ENCODE data around the gene CPN2.

The CPN2 gene

GRCh38 chr3:194360568-194360967 lies 9.4 kb upstream of the CPN2 start:
- H3K9ac ChIP-seq (ENCODE audit: low read depth in 1 of 2, low read length in 2 of 2), result no peak overlapping the region
- no peaks in the 10 kb centered on the region for H3K9me3 ChIP-seq (ENCODE audit: control insufficient read depth in 1 of 2, low read length in 2 of 2)
- no peak overlapping the region for H3K27ac ChIP-seq (ENCODE audit: low read depth, low read length)
- no peaks in the 10 kb centered on the region for H3K27me3 ChIP-seq (ENCODE audit: control insufficient read depth in 1 of 2, insufficient read depth in 2 of 2, low read length in 2 of 2)
- H3K4me3 ChIP-seq (ENCODE audit: low read depth in 1 of 2, low read length in 2 of 2), result no peak overlapping the region
- peaks cover 0 to 4% of the 10 kb centered on the region in 2 donors for H3K4me1 ChIP-seq (ENCODE audit: control insufficient read depth in 1 of 2, insufficient read depth in 2 of 2, low read length in 2 of 2)
- H3K36me3 ChIP-seq (ENCODE audit: control insufficient read depth in 1 of 2, insufficient read depth in 2 of 2, low read length in 2 of 2), result no peaks in the 10 kb centered on the region

GRCh38 chr3:194357681-194358080 lies 6.6 kb upstream of the CPN2 start:
- Histone ChIP-seq H3K4me1 (ENCODE audit: control insufficient read depth in 1 of 2, insufficient read depth in 2 of 2, low read length in 2 of 2) (no peaks in the 10 kb centered on the region), H3K27ac (ENCODE audit: low read depth, low read length) (no peak overlapping the region), H3K27me3 (ENCODE audit: control insufficient read depth in 1 of 2, insufficient read depth in 2 of 2, low read length in 2 of 2) (no peaks in the 10 kb centered on the region), H3K9me3 (ENCODE audit: control insufficient read depth in 1 of 2, low read length in 2 of 2) (no peaks in the 10 kb centered on the region), H3K36me3 (ENCODE audit: control insufficient read depth in 1 of 2, insufficient read depth in 2 of 2, low read length in 2 of 2) (no peaks in the 10 kb centered on the region), H3K4me3 (ENCODE audit: low read depth in 1 of 2, low read length in 2 of 2) (no peak overlapping the region), H3K9ac (ENCODE audit: low read depth in 1 of 2, low read length in 2 of 2) (no peak overlapping the region)

GRCh38 chr3:194355379-194355778 lies 4.3 kb upstream of the CPN2 start:
- H3K9me3 ChIP-seq (ENCODE audit: control insufficient read depth in 1 of 2, low read length in 2 of 2), result no peaks in the 10 kb centered on the region

GRCh38 chr3:194354315-194354714 lies 3.2 kb upstream of the CPN2 start:
- H3K27ac ChIP-seq (ENCODE audit: low read depth, low read length), result no peak overlapping the region
- no peak overlapping the region for H3K9ac ChIP-seq (ENCODE audit: low read depth in 1 of 2, low read length in 2 of 2)
- no peaks in the 10 kb centered on the region for H3K27me3 ChIP-seq (ENCODE audit: control insufficient read depth in 1 of 2, insufficient read depth in 2 of 2, low read length in 2 of 2)
- H3K9me3 ChIP-seq (ENCODE audit: control insufficient read depth in 1 of 2, low read length in 2 of 2), result no peaks in the 10 kb centered on the region
- H3K4me1 ChIP-seq (ENCODE audit: control insufficient read depth in 1 of 2, insufficient read depth in 2 of 2, low read length in 2 of 2), result no peaks in the 10 kb centered on the region
- no peaks in the 10 kb centered on the region for H3K36me3 ChIP-seq (ENCODE audit: control insufficient read depth in 1 of 2, insufficient read depth in 2 of 2, low read length in 2 of 2)
- H3K4me3 ChIP-seq (ENCODE audit: low read depth in 1 of 2, low read length in 2 of 2), result no peak overlapping the region

More at GRCh38 chr3:194355379-194355778, 4.3 kb upstream of the CPN2 start:
- Histone ChIP-seq H3K4me3 (ENCODE audit: low read depth in 1 of 2, low read length in 2 of 2) (no peak overlapping the region), H3K27me3 (ENCODE audit: control insufficient read depth in 1 of 2, insufficient read depth in 2 of 2, low read length in 2 of 2) (no peaks in the 10 kb centered on the region), H3K4me1 (ENCODE audit: control insufficient read depth in 1 of 2, insufficient read depth in 2 of 2, low read length in 2 of 2) (no peaks in the 10 kb centered on the region), H3K9ac (ENCODE audit: low read depth in 1 of 2, low read length in 2 of 2) (no peak overlapping the region), H3K36me3 (ENCODE audit: control insufficient read depth in 1 of 2, insufficient read depth in 2 of 2, low read length in 2 of 2) (no peaks in the 10 kb centered on the region), H3K27ac (ENCODE audit: low read depth, low read length) (no peak overlapping the region)

GRCh38 chr3:194352667-194353246 lies 1.6 kb upstream of the CPN2 start:
- H3K9ac ChIP-seq (ENCODE audit: low read depth in 1 of 2, low read length in 2 of 2), result no peak overlapping the region
- no peak overlapping the region for H3K27ac ChIP-seq (ENCODE audit: low read depth, low read length)
- no peaks in the 10 kb centered on the region for H3K4me1 ChIP-seq (ENCODE audit: control insufficient read depth in 1 of 2, insufficient read depth in 2 of 2, low read length in 2 of 2)
- H3K4me3 ChIP-seq (ENCODE audit: low read depth in 1 of 2, low read length in 2 of 2), result no peak overlapping the region
- H3K9me3 ChIP-seq (ENCODE audit: control insufficient read depth in 1 of 2, low read length in 2 of 2), result no peaks in the 10 kb centered on the region
- no peaks in the 10 kb centered on the region for H3K36me3 ChIP-seq (ENCODE audit: control insufficient read depth in 1 of 2, insufficient read depth in 2 of 2, low read length in 2 of 2)
- H3K27me3 ChIP-seq (ENCODE audit: control insufficient read depth in 1 of 2, insufficient read depth in 2 of 2, low read length in 2 of 2), result no peaks in the 10 kb centered on the region

- no peak overlapping the region for H3K4me3 ChIP-seq (ENCODE audit: low read depth in 1 of 2, low read length in 2 of 2)
- no peaks in the 10 kb centered on the region for H3K36me3 ChIP-seq (ENCODE audit: control insufficient read depth in 1 of 2, insufficient read depth in 2 of 2, low read length in 2 of 2)
- H3K27ac ChIP-seq (ENCODE audit: low read depth, low read length), result no peak overlapping the region
Observed at GRCh38 chr3:194351952-194352536, 916 bp upstream of the CPN2 start.

GRCh38 chr3:194350726-194351071 lies 429 bp downstream of the CPN2 start:
- no peaks in the 10 kb centered on the region for H3K27me3 ChIP-seq (ENCODE audit: control insufficient read depth in 1 of 2, insufficient read depth in 2 of 2, low read length in 2 of 2)
- H3K9ac ChIP-seq (ENCODE audit: low read depth in 1 of 2, low read length in 2 of 2), result no peak overlapping the region
- H3K4me1 ChIP-seq (ENCODE audit: control insufficient read depth in 1 of 2, insufficient read depth in 2 of 2, low read length in 2 of 2), result no peaks in the 10 kb centered on the region
- H3K9me3 ChIP-seq (ENCODE audit: control insufficient read depth in 1 of 2, low read length in 2 of 2), result no peaks in the 10 kb centered on the region
- no peaks in the 10 kb centered on the region for H3K36me3 ChIP-seq (ENCODE audit: control insufficient read depth in 1 of 2, insufficient read depth in 2 of 2, low read length in 2 of 2)
- H3K4me3 ChIP-seq (ENCODE audit: low read depth in 1 of 2, low read length in 2 of 2), result no peak overlapping the region
- H3K27ac ChIP-seq (ENCODE audit: low read depth, low read length), result no peak overlapping the region

More at GRCh38 chr3:194351952-194352536, 916 bp upstream of the CPN2 start:
- H3K27me3 ChIP-seq (ENCODE audit: control insufficient read depth in 1 of 2, insufficient read depth in 2 of 2, low read length in 2 of 2), result no peaks in the 10 kb centered on the region
- H3K9me3 ChIP-seq (ENCODE audit: control insufficient read depth in 1 of 2, low read length in 2 of 2), result no peaks in the 10 kb centered on the region
- H3K4me1 ChIP-seq (ENCODE audit: control insufficient read depth in 1 of 2, insufficient read depth in 2 of 2, low read length in 2 of 2), result no peaks in the 10 kb centered on the region
- no peak overlapping the region for H3K9ac ChIP-seq (ENCODE audit: low read depth in 1 of 2, low read length in 2 of 2)

- no peak overlapping the region for H3K27ac ChIP-seq (ENCODE audit: low read depth, low read length)
- H3K9me3 ChIP-seq (ENCODE audit: control insufficient read depth in 1 of 2, low read length in 2 of 2), result no peaks in the 10 kb centered on the region
- H3K9ac ChIP-seq (ENCODE audit: low read depth in 1 of 2, low read length in 2 of 2), result no peak overlapping the region
- H3K36me3 ChIP-seq (ENCODE audit: control insufficient read depth in 1 of 2, insufficient read depth in 2 of 2, low read length in 2 of 2), result no peaks in the 10 kb centered on the region
- no peaks in the 10 kb centered on the region for H3K4me1 ChIP-seq (ENCODE audit: control insufficient read depth in 1 of 2, insufficient read depth in 2 of 2, low read length in 2 of 2)
- no peak overlapping the region for H3K4me3 ChIP-seq (ENCODE audit: low read depth in 1 of 2, low read length in 2 of 2)
- no peaks in the 10 kb centered on the region for H3K27me3 ChIP-seq (ENCODE audit: control insufficient read depth in 1 of 2, insufficient read depth in 2 of 2, low read length in 2 of 2)
Observed at GRCh38 chr3:194348354-194348753, 2.8 kb downstream of the CPN2 start.

- no peak overlapping the region for H3K9ac ChIP-seq (ENCODE audit: low read depth in 1 of 2, low read length in 2 of 2)
- H3K27ac ChIP-seq (ENCODE audit: low read depth, low read length), result no peak overlapping the region
- no peaks in the 10 kb centered on the region for H3K4me1 ChIP-seq (ENCODE audit: control insufficient read depth in 1 of 2, insufficient read depth in 2 of 2, low read length in 2 of 2)
- H3K36me3 ChIP-seq (ENCODE audit: control insufficient read depth in 1 of 2, insufficient read depth in 2 of 2, low read length in 2 of 2), result no peaks in the 10 kb centered on the region
- H3K4me3 ChIP-seq (ENCODE audit: low read depth in 1 of 2, low read length in 2 of 2), result no peak overlapping the region
- no peaks in the 10 kb centered on the region for H3K9me3 ChIP-seq (ENCODE audit: control insufficient read depth in 1 of 2, low read length in 2 of 2)
- no peaks in the 10 kb centered on the region for H3K27me3 ChIP-seq (ENCODE audit: control insufficient read depth in 1 of 2, insufficient read depth in 2 of 2, low read length in 2 of 2)
Observed at GRCh38 chr3:194346621-194347020, 4.5 kb downstream of the CPN2 start.

- Histone ChIP-seq H3K27me3 (ENCODE audit: control insufficient read depth in 1 of 2, insufficient read depth in 2 of 2, low read length in 2 of 2) (no peaks in the 10 kb centered on the region), H3K4me1 (ENCODE audit: control insufficient read depth in 1 of 2, insufficient read depth in 2 of 2, low read length in 2 of 2) (no peaks in the 10 kb centered on the region), H3K4me3 (ENCODE audit: low read depth in 1 of 2, low read length in 2 of 2) (no peak overlapping the region), H3K9ac (ENCODE audit: low read depth in 1 of 2, low read length in 2 of 2) (no peak overlapping the region), H3K27ac (ENCODE audit: low read depth, low read length) (no peak overlapping the region), H3K36me3 (ENCODE audit: control insufficient read depth in 1 of 2, insufficient read depth in 2 of 2, low read length in 2 of 2) (no peaks in the 10 kb centered on the region), H3K9me3 (ENCODE audit: control insufficient read depth in 1 of 2, low read length in 2 of 2) (no peaks in the 10 kb centered on the region)
Observed at GRCh38 chr3:194346035-194346434, 5.1 kb downstream of the CPN2 start.

Data from duodenal mucosa (tissue), 2 donors.